Spleen (tissue), 11 donors: Measurements from ENCODE around the gene GALNT13. TPM values are rescaled to one million over a fixed set of nuclear protein-coding genes. Genes with fewer than 3 reads are reported as not detected.

ENCODE experiments used
- DNase-seq: peaks from one replicate; pipeline ENCODE4 v3.0.0-alpha.2; 2020
- H3K27ac ChIP-seq, 8 donors: fragments of 200-600 bp; sonication (generic) in 7 of 8; 1 replicate in 4 of 8; 2 replicates in 4 of 8; pipeline versions ENCODE4 v1.5.0 to v1.8.0; 2016 to 2021; ENCODE audit warnings: inconsistent platforms in 4 of 8, mild to moderate bottlenecking in 4 of 8, moderate library complexity in 1 of 8
- H3K27me3 ChIP-seq, 7 donors: fragments of 200-600 bp; sonication (generic) in 6 of 7; replicated peaks in 1 of 7; 1 replicate in 4 of 7; 2 replicates in 3 of 7; pipeline versions ENCODE4 v1.5.0 to v1.8.0; 2016 to 2021; ENCODE audit warnings: inconsistent platforms in 3 of 7, mild to moderate bottlenecking in 1 of 7
- H3K36me3 ChIP-seq, 6 donors: fragments of 200-600 bp; sonication (generic) in 5 of 6; 1 replicate in 4 of 6; 2 replicates in 2 of 6; pipeline versions ENCODE4 v1.5.0 to v1.8.0; 2016 to 2021; ENCODE audit warnings: inconsistent platforms in 2 of 6
- H3K4me1 ChIP-seq, 6 donors: fragments of 200-600 bp; sonication (generic) in 5 of 6; 1 replicate in 3 of 6; 2 replicates in 3 of 6; pipeline versions ENCODE4 v1.5.0 to v1.8.0; 2016 to 2021; ENCODE audit warnings: inconsistent platforms in 3 of 6
- H3K4me3 ChIP-seq, 8 donors: fragments of 200-600 bp; sonication (generic) in 7 of 8; 1 replicate in 4 of 8; 2 replicates in 4 of 8; pipeline versions ENCODE4 v1.5.0 to v1.8.0; 2016 to 2021; ENCODE audit warnings: inconsistent platforms in 4 of 8, mild to moderate bottlenecking in 4 of 8, moderate library complexity in 2 of 8
- H3K9me3 ChIP-seq, 8 donors: fragments of 200-600 bp; sonication (generic) in 7 of 8; 1 replicate in 4 of 8; 2 replicates in 4 of 8; pipeline versions ENCODE4 v1.5.0 to v1.8.0; 2016 to 2021; ENCODE audit warnings: inconsistent platforms in 4 of 8
- CTCF ChIP-seq, 11 experiments: fragments of 200-600 bp in 7 of 11; fragments of 450-650 bp in 4 of 11; sonication (generic) in 4 of 11; IDR thresholded peaks in 8 of 11; conservative IDR thresholded peaks in 3 of 11; 1 replicate in 7 of 11; 2 replicates in 4 of 11; pipeline versions ENCODE4 v1.4.0 to v1.8.0; 2016 to 2021; ENCODE audit warnings: antibody characterized with exemption in 11 of 11, inconsistent platforms in 4 of 11, mild to moderate bottlenecking in 1 of 11
- POLR2A ChIP-seq, 3 donors: fragments of 450-650 bp; IDR thresholded peaks; one replicate each; pipeline ENCODE4 v1.5.1; 2017; ENCODE audit warnings: antibody characterized with exemption in 3 of 3, mild to moderate bottlenecking in 1 of 3
- POLR2AphosphoS5 ChIP-seq, 3 donors: sonication (generic); formaldehyde crosslinking; IDR thresholded peaks; one replicate each; pipeline ENCODE4 v1.5.1; 2017; ENCODE audit warnings: antibody characterized with exemption in 3 of 3
- WGBS, 5 donors: extraction: QIAGEN DNeasy Blood & Tissue Kit in 3 of 5; methylation state at CpG; one replicate each; pipeline versions ENCODE4 v1.1.5 to v1.1.7; 2013 to 2018; 5-methylcytosine and 5-hydroxymethylcytosine counted together
- intact Hi-C: fragments of 100-400 bp; cut with DNase I; formaldehyde crosslinking; loops from one replicate; pipeline ENCODE4 v1.15.0; 2023; ENCODE audit warnings: low total_unique reads
- polyA plus RNA-seq, 3 donors: library from polyadenylated mRNA; stranded (reverse); fragments of 200-250 nt; gene quantifications; one replicate each; pipeline ENCODE4 v1.2.1, GENCODE V29; 2013
- total RNA-seq, 7 donors: library from RNA; depleted of rRNA in 3 of 7; stranded (reverse); fragments of >200 nt in 3 of 7; fragmentation: NEBNext Ultra II Directional in 4 of 7; extraction: Animal tissue kit (Norgen Biotek cat#: 25700) in 4 of 7; gene quantifications; one replicate each; pipeline versions ENCODE4 v1.1.0 to v1.2.1, GENCODE V29; 2016 to 2021
- donor health status: healthy with polysubstance abuse.
- donor health status: DM: no; HTN: no; CAD: no; lungs with moderate emphysema.
- donor health status: DM: no; HTN: no; CAD: no.
- donor health status: Bipolar disorder and iron deficiency.
- donor health status: healthy.
- donor health status: DM: no; HTN: no; CAD: no.
- donor health status: DM: yes; HTN: yes; CAD: no.

The GALNT13 gene
- total and polyA plus RNA-seq, 10 donors: 0.02 to 0.61 (median 0.11) TPM; not detected in 6

- no peak for DNase-seq
- H3K9me3 ChIP-seq: no peaks in the 10 kb centered on the region
- H3K27me3 ChIP-seq: no peaks in the 10 kb centered on the region
- no peaks in the 10 kb centered on the region for H3K36me3 ChIP-seq
- intact Hi-C loops: no loop called here
- H3K27ac ChIP-seq: no peak overlapping the region
- TF ChIP-seq POLR2A (IDR thresholded peaks at IDR 0.05) (no peak), CTCF (IDR thresholded peaks at IDR 0.05 in 8 of 11, conservative IDR thresholded peaks at IDR 0.05 in 3 of 11) (no peak), POLR2AphosphoS5 (IDR thresholded peaks at IDR 0.05) (no peak)
- 87 to 96% (median 90%) methylated on average over 8 of the region's 8 CpGs for WGBS, 5 donors
- H3K4me1 ChIP-seq: no peaks in the 10 kb centered on the region
- no peak overlapping the region for H3K4me3 ChIP-seq
Measured at GRCh38 chr2:154428022-154428421, 556.3 kb downstream of the GALNT13 start.

- H3K9me3 ChIP-seq: no peaks in the 10 kb centered on the region
- H3K27me3 ChIP-seq: no peaks in the 10 kb centered on the region
- no peak overlapping the region for H3K27ac ChIP-seq
- no peak for DNase-seq
- intact Hi-C loops: no loop called here
- no peak overlapping the region for H3K4me3 ChIP-seq
- H3K4me1 ChIP-seq: no peaks in the 10 kb centered on the region
- TF ChIP-seq POLR2AphosphoS5 (IDR thresholded peaks at IDR 0.05) (no peak), CTCF (IDR thresholded peaks at IDR 0.05 in 8 of 11, conservative IDR thresholded peaks at IDR 0.05 in 3 of 11) (no peak), POLR2A (IDR thresholded peaks at IDR 0.05) (no peak)
- no peaks in the 10 kb centered on the region for H3K36me3 ChIP-seq
Measured at GRCh38 chr2:154433010-154433409, 561.3 kb downstream of the GALNT13 start.

GRCh38 chr2:154437104-154437503, 565.4 kb downstream of the GALNT13 start:
- H3K27ac ChIP-seq: no peak overlapping the region
- intact Hi-C loops: no loop called here
- H3K9me3 ChIP-seq: no peaks in the 10 kb centered on the region
- TF ChIP-seq POLR2A (IDR thresholded peaks at IDR 0.05): no peak
- TF ChIP-seq CTCF (IDR thresholded peaks at IDR 0.05 in 8 of 11, conservative IDR thresholded peaks at IDR 0.05 in 3 of 11): no peak
- no peak for TF ChIP-seq POLR2AphosphoS5 (IDR thresholded peaks at IDR 0.05)
- H3K36me3 ChIP-seq: no peaks in the 10 kb centered on the region
- no peaks in the 10 kb centered on the region for H3K4me1 ChIP-seq
- no peaks in the 10 kb centered on the region for H3K27me3 ChIP-seq
- no peak overlapping the region for H3K4me3 ChIP-seq
- 17 to 43% (median 24%) methylated on average over 8 of the region's 8 CpGs for WGBS, 5 donors
- DNase-seq: no peak

GRCh38 chr2:154439156-154439555, 567.4 kb downstream of the GALNT13 start:
- Histone ChIP-seq H3K27ac (no peak overlapping the region), H3K9me3 (no peaks in the 10 kb centered on the region), H3K4me3 (no peak overlapping the region), H3K36me3 (no peaks in the 10 kb centered on the region), H3K27me3 (no peaks in the 10 kb centered on the region), H3K4me1 (no peaks in the 10 kb centered on the region)
- no peak for DNase-seq
- TF ChIP-seq CTCF (IDR thresholded peaks at IDR 0.05 in 8 of 11, conservative IDR thresholded peaks at IDR 0.05 in 3 of 11) (no peak), POLR2AphosphoS5 (IDR thresholded peaks at IDR 0.05) (no peak), POLR2A (IDR thresholded peaks at IDR 0.05) (no peak)
- intact Hi-C loops: no loop called here
- 24 to 32% (median 30%) methylated on average over 2 of the region's 2 CpGs for WGBS, 5 donors
